GM23338 (cell line): Measurements from ENCODE around the gene NPEPL1. TPM values are rescaled to one million over a fixed set of nuclear protein-coding genes. Genes with fewer than 3 reads are reported as not detected.

Experiments used
- ATAC-seq: fragments of 200-7000 bp; cut with Tn5 transposase; 3 replicates; pipeline ENCODE4 v1.9.1; 2020
- DNase-seq: peaks from one replicate; pipeline ENCODE4 v3.0.0-alpha.2; 2015; ENCODE audit warnings: low spot score
- H2AFZ ChIP-seq: fragments of 200-600 bp; sonication (generic); 2 replicates; pipeline ENCODE4 v1.8.0; 2016; ENCODE audit warnings: antibody characterized with exemption, mild to moderate bottlenecking, moderate library complexity
- H3F3A ChIP-seq: fragments of 200-600 bp; sonication (generic); replicated peaks from 2 replicates; pipeline ENCODE4 v1.8.0; 2017; ENCODE audit warnings: antibody characterized with exemption, mixed run types, low read depth
- H3K27ac ChIP-seq: fragments of 200-600 bp; sonication (generic); 2 replicates; pipeline ENCODE4 v1.6.1; 2016; ENCODE audit warnings: low read depth
- H3K27me3 ChIP-seq: fragments of 200-600 bp; sonication (generic); 2 replicates; pipeline ENCODE4 v1.8.0; 2016; ENCODE audit warnings: mild to moderate bottlenecking, mixed run types, moderate library complexity; ENCODE audit not compliant: insufficient read depth
- H3K36me3 ChIP-seq: fragments of 200-600 bp; sonication (generic); 2 replicates; pipeline ENCODE4 v1.8.0; 2016; ENCODE audit warnings: mild to moderate bottlenecking; ENCODE audit not compliant: insufficient read depth
- H3K4me1 ChIP-seq: fragments of 200-600 bp; sonication (generic); 2 replicates; pipeline ENCODE4 v1.8.0; 2016; ENCODE audit warnings: mild to moderate bottlenecking, moderate library complexity; ENCODE audit not compliant: insufficient read depth
- H3K4me2 ChIP-seq: fragments of 200-600 bp; sonication (generic); 2 replicates; pipeline ENCODE4 v1.7.1; 2017; ENCODE audit warnings: mixed run types
- H3K4me3 ChIP-seq: fragments of 200-600 bp; sonication (generic); 2 replicates; pipeline ENCODE4 v1.6.1; 2016; ENCODE audit warnings: mixed run types
- H3K79me2 ChIP-seq: fragments of 200-600 bp; sonication (generic); replicated peaks from 2 replicates; pipeline ENCODE4 v1.8.0; 2017; ENCODE audit warnings: mild to moderate bottlenecking; ENCODE audit not compliant: insufficient read depth
- H3K9me2 ChIP-seq: fragments of 200-600 bp; sonication (generic); 2 replicates; pipeline ENCODE4 v1.8.0; 2017; ENCODE audit not compliant: insufficient read depth
- H4K20me1 ChIP-seq: fragments of 200-600 bp; sonication (generic); replicated peaks from 2 replicates; pipeline ENCODE4 v1.8.0; 2017; ENCODE audit warnings: mild to moderate bottlenecking; ENCODE audit not compliant: insufficient read depth
- H3K27ac Mint-ChIP-seq: 2 replicates; pipeline ENCODE4 v1.8.0; 2020; ENCODE audit warnings: inconsistent platforms, mild to moderate bottlenecking, moderate library complexity, mixed read lengths
- H3K27me3 Mint-ChIP-seq: 3 replicates; pipeline ENCODE4 v1.8.0; 2022; ENCODE audit warnings: low read depth, mild to moderate bottlenecking, moderate library complexity, mixed read lengths, inconsistent platforms; ENCODE audit not compliant: insufficient read depth, poor library complexity
- H3K36me3 Mint-ChIP-seq: 3 replicates; pipeline ENCODE4 v1.8.0; 2021; ENCODE audit warnings: low read depth, mild to moderate bottlenecking, inconsistent platforms, moderate library complexity, mixed read lengths
- H3K4me1 Mint-ChIP-seq: 3 replicates; pipeline ENCODE4 v1.8.0; 2020; ENCODE audit warnings: mild to moderate bottlenecking, inconsistent platforms, mixed read lengths
- H3K4me3 Mint-ChIP-seq: 3 replicates; pipeline ENCODE4 v1.8.0; 2021; ENCODE audit warnings: moderate library complexity, mild to moderate bottlenecking, inconsistent platforms, mixed read lengths
- H3K9me3 Mint-ChIP-seq: 3 replicates; pipeline ENCODE4 v1.8.0; 2020; ENCODE audit warnings: moderate library complexity, mild to moderate bottlenecking, inconsistent platforms, mixed read lengths
- CTCF ChIP-seq, 2 experiments: fragments of 200-600 bp in 1 of 2; sonication (generic) in 1 of 2; conservative IDR thresholded peaks; 2 replicates each; pipeline versions ENCODE4 v1.5.1 to v1.6.1; 2016 to 2017; ENCODE audit warnings: antibody characterized with exemption in 2 of 2, low read depth in 2 of 2, mild to moderate bottlenecking in 2 of 2, moderate library complexity in 1 of 2
- JUNB ChIP-seq: IDR thresholded peaks from one replicate; pipeline ENCODE4 v1.6.1; 2016; ENCODE audit warnings: antibody characterized with exemption; ENCODE audit not compliant: unreplicated experiment
- NANOG ChIP-seq: IDR thresholded peaks from 2 replicates; pipeline ENCODE4 v1.6.1; 2016; ENCODE audit warnings: antibody characterized with exemption, borderline replicate concordance
- POLR2AphosphoS5 ChIP-seq: IDR thresholded peaks from 2 replicates; pipeline ENCODE4 v1.6.1; 2016; ENCODE audit warnings: antibody characterized with exemption, low read depth
- REST ChIP-seq: IDR thresholded peaks from one replicate; pipeline ENCODE4 v1.6.1; 2018; ENCODE audit warnings: antibody characterized with exemption; ENCODE audit not compliant: unreplicated experiment
- STAT1 ChIP-seq: IDR thresholded peaks from one replicate; pipeline ENCODE4 v1.6.1; 2016; ENCODE audit warnings: antibody characterized with exemption; ENCODE audit not compliant: unreplicated experiment
- ZNF114 ChIP-seq: fragments of 250-450 bp; sonication (Bioruptor Pico); IDR thresholded peaks from 2 replicates; pipeline ENCODE4 v1.5.0; 2020; ENCODE audit warnings: mild to moderate bottlenecking, moderate library complexity
- polyA plus RNA-seq: library from polyadenylated mRNA; unstranded; fragments of >200 nt; fragmentation: Nextera tagmentation; extraction: Ambion mirVana; gene quantifications from 2 replicates; pipeline ENCODE4 v1.2.1, GENCODE V29; 2016
- total RNA-seq: library from RNA; depleted of rRNA; stranded (reverse); fragments of >200 nt; shearing (Covaris generic); gene quantifications from 2 replicates; pipeline ENCODE4 v1.2.3, GENCODE V29; 2014

The NPEPL1 gene
- total and polyA plus RNA-seq, 2 experiments from 2014 or later = 23.5 to 30.0 TPM

- Histone ChIP-seq H4K20me1 (no peaks in the 10 kb centered on the region), H3K4me1 (peaks cover 86% of the 10 kb centered on the region), H3K27ac (no peak overlapping the region), H3K4me2 (peak overlapping the region; percentile 78), H3K4me3 (no peak overlapping the region), H3K9me2 (no peaks in the 10 kb centered on the region), H2AFZ (no peak overlapping the region), H3K36me3 (0 out of 2 replicates have a peak, but pooled peaks cover 2% of the 10 kb centered on the region), H3K27me3 (no peaks in the 10 kb centered on the region), H3F3A (no peaks in the 10 kb centered on the region), H3K79me2 (peaks cover 100% of the 10 kb centered on the region)
- no peaks in the 10 kb centered on the region for H3K9me3 Mint-ChIP-seq
- peak overlapping the region; percentile 84 for H3K27ac Mint-ChIP-seq
- H3K4me3 Mint-ChIP-seq = peak overlapping the region; percentile 54
- H3K4me1 Mint-ChIP-seq = peaks cover 79% of the 10 kb centered on the region
- DNase-seq = no peak
- H3K36me3 Mint-ChIP-seq = peaks cover 23% of the 10 kb centered on the region; the same call in 2 of the 3 replicates
- ATAC-seq = no peak
- H3K27me3 Mint-ChIP-seq = peaks cover 4% of the 10 kb centered on the region
- TF ChIP-seq STAT1 = no peak
Observed at GRCh38 chr20:58658760-58659159, 33.8 kb upstream of the NPEPL1 start.

- H3K4me1 ChIP-seq = peaks cover 81% of the 10 kb centered on the region
- H3K27me3 Mint-ChIP-seq = peaks cover 6% of the 10 kb centered on the region
- peak overlapping the region; percentile 4; the same call in 1 of the 3 replicates for H3K4me3 Mint-ChIP-seq
- TF ChIP-seq NANOG (no peak), POLR2AphosphoS5 (no peak), JUNB (no peak), CTCF (conservative IDR thresholded peaks at IDR 0.05; ENCODE audit: low read depth in 2 of 2) (no peak), STAT1 (no peak), ZNF114 (CRISPR knock-in tag) (no peak), REST (no peak)
- ATAC-seq (peak; percentile 39), DNase-seq (peak; percentile 48)
- peak overlapping the region; percentile 47 for H3K4me2 ChIP-seq
- peaks cover 28% of the 10 kb centered on the region; the same call in 2 of the 3 replicates for H3K36me3 Mint-ChIP-seq
- H3K27ac ChIP-seq = no peak overlapping the region; the same call in 1 of the 2 replicates
- no peak overlapping the region for H3K4me3 ChIP-seq
- peaks cover 100% of the 10 kb centered on the region for H3K79me2 ChIP-seq
- H3K9me3 Mint-ChIP-seq = no peaks in the 10 kb centered on the region
- peaks cover 88% of the 10 kb centered on the region for H3K4me1 Mint-ChIP-seq
- no peak overlapping the region for H3K27ac Mint-ChIP-seq
- H2AFZ ChIP-seq = no peak overlapping the region
- H3K27me3 ChIP-seq = no peaks in the 10 kb centered on the region
- no peaks in the 10 kb centered on the region for H3K9me2 ChIP-seq
- H3F3A ChIP-seq = no peaks in the 10 kb centered on the region
- H3K36me3 ChIP-seq = 0 out of 2 replicates have a peak, but pooled peaks cover 2% of the 10 kb centered on the region
- no peaks in the 10 kb centered on the region for H4K20me1 ChIP-seq
Observed at GRCh38 chr20:58659841-58660240, 32.8 kb upstream of the NPEPL1 start.
